ENCODE data around the gene APP.

- TF ChIP-seq POLR2AphosphoS5 (IDR thresholded peaks at IDR 0.05; ENCODE audit: low read length) (no peak), HCFC1 (IDR thresholded peaks at IDR 0.05; ENCODE audit: low read length) (no peak), CTCF (IDR thresholded peaks at IDR 0.05 in 2 of 3, conservative IDR thresholded peaks at IDR 0.05 in 1 of 3; ENCODE audit: control insufficient read depth in 2 of 3, extremely low read depth in 1 of 3, insufficient read depth in 1 of 3, low read depth in 3 of 3, low read length in 3 of 3) (no peak), MTA3 (IDR thresholded peaks at IDR 0.05; ENCODE audit: borderline replicate concordance, low read length) (no peak), CHD1 (IDR thresholded peaks at IDR 0.05; ENCODE audit: low read depth, low read length) (no peak), EED (IDR thresholded peaks at IDR 0.05; ENCODE audit: low read depth) (no peak), SMC3 (IDR thresholded peaks at IDR 0.05; ENCODE audit: borderline replicate concordance, low read length) (no peak)
Measured at GRCh38 chr21:25878344-25878743, 292.2 kb downstream of the APP start.

Measured in GM12878 (cell line).